ENCODE results near the gene MACROD1.

The MACROD1 gene

DNA sequence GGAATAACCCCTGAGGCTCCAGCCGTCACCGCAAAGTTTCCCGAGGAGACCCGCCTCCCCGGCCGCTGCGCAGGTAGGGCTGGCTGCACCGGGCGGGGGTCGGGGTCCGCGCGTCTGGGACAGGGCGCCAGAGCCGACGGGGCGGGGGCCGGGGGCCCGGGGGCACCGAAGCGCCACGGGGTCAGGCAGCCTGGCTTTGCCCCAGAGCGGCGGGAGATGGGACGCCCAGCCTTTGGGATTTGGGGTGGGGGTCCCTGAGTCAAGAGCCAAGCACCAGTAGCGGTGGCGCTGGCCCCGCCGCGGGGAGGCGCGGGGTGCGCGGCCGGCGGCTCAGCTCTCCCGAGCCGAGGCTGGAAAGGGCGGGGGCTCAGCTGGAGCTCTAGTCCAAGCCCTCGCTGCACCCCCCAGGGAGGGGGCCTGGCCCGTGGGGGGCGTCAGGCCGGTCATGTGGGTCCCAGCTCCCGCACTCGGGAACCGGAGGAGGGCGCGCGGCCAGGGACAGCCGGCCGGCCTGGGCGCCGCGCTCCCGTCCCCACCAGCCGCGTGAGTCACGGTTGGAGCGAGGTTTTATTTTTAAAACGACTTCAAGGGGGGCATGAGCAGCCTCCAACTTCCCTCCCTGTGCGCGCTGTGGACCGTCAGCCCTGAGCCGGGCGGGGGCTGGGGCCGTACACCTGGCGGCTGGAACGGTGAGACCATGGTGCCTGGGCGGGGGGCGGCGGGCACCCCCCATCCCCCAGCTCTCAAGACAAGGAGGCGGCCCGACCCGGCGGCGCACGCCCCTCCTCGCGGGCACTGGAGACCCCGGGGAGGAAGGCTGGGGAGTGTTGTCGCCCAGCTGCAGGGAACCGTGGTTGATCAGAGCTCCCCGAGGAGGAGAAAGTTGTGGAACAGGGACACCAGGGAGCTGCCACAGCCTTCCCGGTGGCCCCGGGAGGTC, 129.6 kb downstream of the MACROD1 start:
- Histone ChIP-seq H3K9ac (ENCODE audit: low read length) (no peak overlapping the region), H3K36me3 (ENCODE audit: control insufficient read depth, low read depth, low read length) (no peaks in the 10 kb centered on the region), H3K27ac (ENCODE audit: low read length) (no peak overlapping the region), H3K4me1 (ENCODE audit: control insufficient read depth, low read depth, low read length) (no peaks in the 10 kb centered on the region), H3K9me3 (ENCODE audit: control insufficient read depth, low read depth, low read length) (no peaks in the 10 kb centered on the region), H3K4me3 (ENCODE audit: low read length) (peak overlapping the region; percentile 51), H3K27me3 (ENCODE audit: control insufficient read depth, insufficient read depth, low read length) (peaks cover 96% of the 10 kb centered on the region)

DNA sequence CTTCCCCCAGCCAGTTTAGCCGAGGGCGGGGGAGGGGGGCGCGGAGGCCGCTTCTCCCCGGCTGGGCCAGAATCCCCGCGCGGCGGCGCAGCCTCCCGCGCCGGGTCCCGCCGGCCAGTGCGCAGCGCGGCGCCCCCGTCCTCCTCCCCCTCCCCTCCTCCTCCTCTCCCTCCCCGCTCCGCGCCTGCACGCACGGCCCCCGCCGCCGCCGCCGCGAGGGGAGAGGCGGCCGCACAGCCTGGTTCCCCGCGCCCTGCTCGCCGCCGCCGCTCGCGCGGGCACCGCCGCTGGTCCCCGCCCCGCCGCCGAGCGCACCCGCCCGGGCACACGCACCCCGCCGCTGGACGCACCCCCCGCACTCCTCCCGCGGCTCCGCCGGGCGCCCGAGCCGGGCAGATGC, 130.3 kb downstream of the MACROD1 start, which contains the start of gene FLRT1:
FLRT1 (plus strand) TSS at position 356 of the 400 bp plus-strand sequence. CDS start 80,337 bp downstream, outside the sequence.
- Histone ChIP-seq H3K9ac (ENCODE audit: low read length) (no peak within 1 kb of the TSS), H3K4me1 (ENCODE audit: control insufficient read depth, low read depth, low read length) (no peaks in the 10 kb centered on the region), H3K9me3 (ENCODE audit: control insufficient read depth, low read depth, low read length) (no peaks in the 10 kb centered on the region), H3K36me3 (ENCODE audit: control insufficient read depth, low read depth, low read length) (no peaks in the 10 kb centered on the region), H3K4me3 (ENCODE audit: low read length) (peak within 1 kb of the TSS; percentile 51), H3K27ac (ENCODE audit: low read length) (no peak within 1 kb of the TSS), H3K27me3 (ENCODE audit: control insufficient read depth, insufficient read depth, low read length) (peaks cover 96% of the 10 kb centered on the region)

DNA sequence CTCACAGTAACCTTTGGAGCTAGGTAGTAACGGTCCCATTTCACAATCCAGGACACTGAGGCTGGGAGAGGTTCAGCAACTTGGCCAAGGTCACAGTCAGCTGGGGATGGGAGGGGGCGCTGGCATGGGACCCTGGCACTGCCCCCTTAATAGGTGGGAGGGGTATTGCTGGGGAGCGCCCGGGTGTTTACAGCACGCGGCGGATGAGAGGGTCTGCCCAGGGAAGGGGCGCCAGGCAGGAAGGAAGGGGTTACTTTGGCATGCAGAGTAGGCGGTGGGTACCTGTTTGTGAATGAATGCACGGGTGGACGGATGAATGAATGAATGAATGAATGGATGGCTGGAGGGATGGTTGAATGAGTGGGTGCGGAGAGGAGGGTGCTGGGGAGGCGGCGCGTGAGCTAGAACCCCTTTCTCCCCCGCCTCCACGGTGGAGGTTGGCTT, 130.8 kb downstream of the MACROD1 start:
- peaks cover 96% of the 10 kb centered on the region for H3K27me3 ChIP-seq (ENCODE audit: control insufficient read depth, insufficient read depth, low read length)
- no peak overlapping the region for H3K4me3 ChIP-seq (ENCODE audit: low read length)
- no peak overlapping the region for H3K27ac ChIP-seq (ENCODE audit: low read length)
- H3K9me3 ChIP-seq (ENCODE audit: control insufficient read depth, low read depth, low read length), result no peaks in the 10 kb centered on the region
- H3K4me1 ChIP-seq (ENCODE audit: control insufficient read depth, low read depth, low read length), result no peaks in the 10 kb centered on the region
- no peak overlapping the region for H3K9ac ChIP-seq (ENCODE audit: low read length)
- H3K36me3 ChIP-seq (ENCODE audit: control insufficient read depth, low read depth, low read length), result no peaks in the 10 kb centered on the region

DNA sequence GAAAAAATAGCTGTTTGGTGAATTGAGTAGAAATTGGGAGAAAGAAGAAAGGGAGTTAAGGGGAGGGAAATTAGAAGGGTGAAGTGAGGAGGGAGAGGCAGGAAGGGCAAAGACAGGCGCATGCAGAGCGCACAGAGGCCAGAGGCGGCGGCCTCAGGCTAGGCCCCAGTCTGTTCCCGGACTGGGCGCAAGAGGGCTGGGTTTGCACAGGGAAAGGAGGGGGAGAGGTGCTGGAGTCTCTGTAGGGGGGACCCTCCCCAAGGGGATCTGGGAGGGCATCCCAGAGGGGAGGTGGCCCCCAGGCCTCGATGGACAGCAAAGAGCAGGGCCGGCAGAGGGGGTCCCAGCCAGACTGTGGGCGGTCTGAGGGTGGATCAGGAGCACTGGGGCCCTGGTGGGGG, 131.5 kb downstream of the MACROD1 start:
- Histone ChIP-seq H3K4me3 (ENCODE audit: low read length) (no peak overlapping the region), H3K27ac (ENCODE audit: low read length) (no peak overlapping the region), H3K4me1 (ENCODE audit: control insufficient read depth, low read depth, low read length) (peaks cover 3% of the 10 kb centered on the region), H3K36me3 (ENCODE audit: control insufficient read depth, low read depth, low read length) (no peaks in the 10 kb centered on the region), H3K9me3 (ENCODE audit: control insufficient read depth, low read depth, low read length) (no peaks in the 10 kb centered on the region), H3K27me3 (ENCODE audit: control insufficient read depth, insufficient read depth, low read length) (peaks cover 96% of the 10 kb centered on the region), H3K9ac (ENCODE audit: low read length) (no peak overlapping the region)

DNA sequence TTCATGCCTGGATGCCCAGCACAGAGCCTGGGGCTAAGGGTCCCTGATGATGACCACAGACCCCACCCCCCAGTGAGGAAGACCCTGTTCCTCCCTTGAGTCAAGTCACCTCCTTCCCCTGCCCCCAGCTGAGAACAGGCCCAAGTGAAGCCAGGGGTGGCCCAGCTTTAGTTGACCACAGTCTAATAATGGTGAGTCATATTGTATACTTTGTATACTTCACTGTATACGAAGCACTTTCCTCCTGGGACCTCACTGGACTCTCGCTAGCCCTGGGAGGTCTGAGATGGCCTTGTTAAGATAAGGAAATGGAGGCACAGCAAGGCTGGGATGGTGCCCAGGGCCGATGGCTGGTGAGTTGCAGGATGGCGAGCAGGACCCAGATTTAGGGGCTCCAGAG, 133.9 kb downstream of the MACROD1 start:
- peaks cover 19% of the 10 kb centered on the region for H3K4me1 ChIP-seq (ENCODE audit: control insufficient read depth, low read depth, low read length)
- no peak overlapping the region for H3K4me3 ChIP-seq (ENCODE audit: low read length)
- H3K36me3 ChIP-seq (ENCODE audit: control insufficient read depth, low read depth, low read length), result no peaks in the 10 kb centered on the region
- no peaks in the 10 kb centered on the region for H3K9me3 ChIP-seq (ENCODE audit: control insufficient read depth, low read depth, low read length)
- H3K27ac ChIP-seq (ENCODE audit: low read length), result no peak overlapping the region
- H3K27me3 ChIP-seq (ENCODE audit: control insufficient read depth, insufficient read depth, low read length), result peaks cover 88% of the 10 kb centered on the region
- H3K9ac ChIP-seq (ENCODE audit: low read length), result no peak overlapping the region

DNA sequence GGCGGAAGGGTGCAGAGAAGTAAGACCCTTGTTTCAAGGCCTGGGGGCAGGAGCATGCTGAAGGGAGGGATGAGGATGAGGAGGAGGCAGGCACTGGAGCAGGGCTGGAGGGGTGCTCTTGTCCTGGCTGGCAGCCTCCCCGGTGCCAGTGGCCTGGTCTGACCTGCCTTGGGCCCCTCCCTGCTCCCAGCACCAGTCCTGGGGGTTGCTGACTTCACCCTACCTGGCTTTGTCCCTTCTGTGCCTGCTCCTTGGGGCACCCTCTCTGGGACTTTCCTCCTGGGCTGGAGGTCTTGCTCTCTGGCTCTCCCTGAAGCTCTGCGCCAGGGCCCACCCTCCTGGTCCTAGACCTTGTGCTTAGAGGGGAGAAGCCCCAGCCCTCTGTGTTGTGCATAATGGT, 134.9 kb downstream of the MACROD1 start:
- no peak overlapping the region for H3K27ac ChIP-seq (ENCODE audit: low read length)
- H3K9ac ChIP-seq (ENCODE audit: low read length), result no peak overlapping the region
- no peak overlapping the region for H3K4me3 ChIP-seq (ENCODE audit: low read length)
- H3K36me3 ChIP-seq (ENCODE audit: control insufficient read depth, low read depth, low read length), result no peaks in the 10 kb centered on the region
- peaks cover 79% of the 10 kb centered on the region for H3K27me3 ChIP-seq (ENCODE audit: control insufficient read depth, insufficient read depth, low read length)
- peaks cover 23% of the 10 kb centered on the region for H3K4me1 ChIP-seq (ENCODE audit: control insufficient read depth, low read depth, low read length)
- no peaks in the 10 kb centered on the region for H3K9me3 ChIP-seq (ENCODE audit: control insufficient read depth, low read depth, low read length)

DNA sequence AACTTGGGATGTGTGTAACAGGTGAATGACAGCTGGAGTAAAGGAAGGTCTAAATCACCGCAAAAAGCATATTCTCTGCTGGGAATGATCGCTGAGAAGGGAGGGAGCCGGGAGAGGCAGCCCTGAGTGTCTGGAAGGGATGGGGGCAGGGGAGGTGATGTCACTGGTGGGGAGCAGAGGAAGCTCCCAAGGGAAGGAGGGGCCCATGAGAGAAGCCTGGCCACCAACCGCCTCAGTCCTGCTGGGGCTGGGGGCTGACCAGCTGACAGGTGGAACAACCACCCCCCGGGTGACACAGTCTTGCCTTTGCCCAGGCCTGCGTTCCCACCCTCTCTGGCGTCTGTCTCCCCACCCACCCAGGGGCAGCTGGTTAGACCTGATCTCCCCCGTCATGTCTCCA, 136.1 kb downstream of the MACROD1 start:
- Histone ChIP-seq H3K9ac (ENCODE audit: low read length) (no peak overlapping the region), H3K9me3 (ENCODE audit: control insufficient read depth, low read depth, low read length) (no peaks in the 10 kb centered on the region), H3K4me1 (ENCODE audit: control insufficient read depth, low read depth, low read length) (peaks cover 23% of the 10 kb centered on the region), H3K36me3 (ENCODE audit: control insufficient read depth, low read depth, low read length) (no peaks in the 10 kb centered on the region), H3K27ac (ENCODE audit: low read length) (no peak overlapping the region), H3K4me3 (ENCODE audit: low read length) (no peak overlapping the region), H3K27me3 (ENCODE audit: control insufficient read depth, insufficient read depth, low read length) (peaks cover 71% of the 10 kb centered on the region)

DNA sequence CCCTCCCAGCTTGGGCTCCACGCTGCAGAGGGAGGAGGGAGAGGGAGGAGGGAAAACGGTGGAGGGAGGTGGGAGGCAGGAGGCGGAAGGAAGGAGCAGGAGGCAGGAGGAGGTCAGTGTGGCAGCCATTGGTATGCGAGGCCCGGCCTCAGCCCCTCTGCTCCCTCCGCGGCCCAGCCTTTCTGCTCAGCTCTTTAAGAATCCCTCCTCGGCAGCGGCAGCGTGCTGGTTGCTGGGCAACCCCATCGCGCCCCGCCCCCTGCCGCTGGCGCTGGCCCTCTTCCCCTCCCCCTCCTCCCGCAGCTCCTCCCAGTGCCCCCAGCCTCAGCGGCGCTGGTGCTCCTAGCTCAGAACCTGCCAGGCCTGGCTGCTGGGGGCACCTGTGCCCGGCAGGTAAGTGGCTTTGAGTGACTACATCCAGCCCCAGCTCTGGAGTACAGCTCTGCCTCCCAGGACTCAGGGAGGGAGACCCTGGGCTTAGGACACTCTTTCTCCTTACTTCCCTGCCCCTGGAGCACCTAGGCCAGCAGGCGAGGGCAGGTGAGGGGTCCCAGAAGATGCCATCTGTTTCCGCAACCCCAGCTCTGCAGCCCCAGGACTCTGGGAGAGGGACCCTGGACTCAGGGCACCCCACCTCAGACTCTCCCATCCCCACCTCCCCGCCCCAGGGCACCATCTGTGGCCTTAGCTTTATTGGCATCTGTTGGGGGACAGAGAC, 137.4 kb downstream of the MACROD1 start:
- Histone ChIP-seq H3K9ac (ENCODE audit: low read length) (no peak overlapping the region), H3K4me3 (ENCODE audit: low read length) (no peak overlapping the region), H3K4me1 (ENCODE audit: control insufficient read depth, low read depth, low read length) (peaks cover 34% of the 10 kb centered on the region), H3K27me3 (ENCODE audit: control insufficient read depth, insufficient read depth, low read length) (peaks cover 58% of the 10 kb centered on the region), H3K9me3 (ENCODE audit: control insufficient read depth, low read depth, low read length) (no peaks in the 10 kb centered on the region), H3K27ac (ENCODE audit: low read length) (no peak overlapping the region), H3K36me3 (ENCODE audit: control insufficient read depth, low read depth, low read length) (no peaks in the 10 kb centered on the region)

DNA sequence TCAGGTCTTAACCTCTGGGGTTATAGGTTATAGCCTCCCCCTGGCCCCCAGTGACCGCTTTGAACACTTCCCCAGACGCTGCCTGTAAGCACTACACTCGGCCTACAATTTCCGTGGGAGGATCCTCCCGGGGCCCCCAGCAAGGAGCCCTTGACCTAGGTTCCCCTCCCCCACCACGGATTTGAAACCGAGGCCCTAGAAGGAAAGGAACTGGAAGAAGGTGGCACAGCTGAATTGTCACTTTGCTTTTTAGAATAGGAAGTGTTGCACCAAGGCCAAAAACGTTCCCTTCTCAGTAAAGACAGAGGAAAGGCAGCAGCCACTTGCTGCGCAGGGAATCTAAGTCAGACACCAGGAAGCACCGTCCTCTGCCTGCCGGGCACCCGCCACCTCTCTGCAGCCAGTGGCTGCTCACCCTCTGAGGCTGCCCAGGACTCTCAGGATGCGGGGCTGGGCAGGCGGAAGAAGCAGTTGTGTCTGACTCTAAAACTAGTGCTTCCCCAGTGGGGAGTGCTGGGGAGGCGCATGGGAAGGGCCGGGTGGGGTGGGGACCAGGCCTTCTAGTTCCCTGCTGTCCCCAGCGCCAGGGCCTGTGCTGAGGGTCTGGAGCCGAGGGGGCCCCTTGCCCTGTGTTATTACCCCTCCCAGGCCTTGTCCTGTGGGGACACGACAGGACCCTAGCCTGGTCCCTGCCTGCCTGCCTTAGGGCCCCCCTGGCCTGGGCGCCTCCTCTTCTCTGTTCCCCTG, 138.1 kb downstream of the MACROD1 start:
- Histone ChIP-seq H3K9me3 (ENCODE audit: control insufficient read depth, low read depth, low read length) (no peaks in the 10 kb centered on the region), H3K27ac (ENCODE audit: low read length) (no peak overlapping the region), H3K9ac (ENCODE audit: low read length) (no peak overlapping the region), H3K4me1 (ENCODE audit: control insufficient read depth, low read depth, low read length) (peaks cover 34% of the 10 kb centered on the region), H3K27me3 (ENCODE audit: control insufficient read depth, insufficient read depth, low read length) (peaks cover 51% of the 10 kb centered on the region), H3K4me3 (ENCODE audit: low read length) (no peak overlapping the region), H3K36me3 (ENCODE audit: control insufficient read depth, low read depth, low read length) (no peaks in the 10 kb centered on the region)

DNA sequence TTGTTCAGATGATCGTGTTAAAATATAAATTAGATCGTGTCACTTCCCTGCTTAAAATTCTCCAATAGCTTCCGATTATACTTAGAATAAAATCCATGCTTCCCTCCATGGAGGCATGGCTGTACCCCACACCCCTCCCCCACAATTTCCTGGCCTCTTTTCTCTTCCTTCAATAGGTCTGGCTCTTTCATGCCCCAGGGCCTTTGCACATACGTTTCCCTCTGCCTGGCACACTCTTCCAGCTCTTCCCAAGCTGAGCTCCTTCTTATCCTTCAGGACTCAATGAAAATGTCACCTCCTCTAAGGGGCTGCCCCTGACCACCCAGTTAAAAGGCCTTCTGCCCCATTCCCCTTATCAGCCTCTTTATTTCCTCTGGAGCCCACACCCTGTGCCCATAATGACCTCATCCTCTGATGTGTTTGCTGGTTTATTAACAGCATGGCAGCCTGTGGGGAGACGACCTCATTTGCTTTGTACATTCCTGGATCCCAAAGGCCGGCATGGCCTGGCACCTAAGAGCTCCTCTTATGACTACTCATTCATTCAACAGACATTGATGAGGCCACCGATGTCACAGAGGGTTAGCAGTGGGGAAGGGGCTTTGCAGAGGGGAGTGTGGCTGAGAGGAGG, 139.2 kb downstream of the MACROD1 start:
- Histone ChIP-seq H3K9me3 (ENCODE audit: control insufficient read depth, low read depth, low read length) (no peaks in the 10 kb centered on the region), H3K27me3 (ENCODE audit: control insufficient read depth, insufficient read depth, low read length) (peaks cover 40% of the 10 kb centered on the region), H3K4me1 (ENCODE audit: control insufficient read depth, low read depth, low read length) (peaks cover 40% of the 10 kb centered on the region), H3K27ac (ENCODE audit: low read length) (no peak overlapping the region), H3K36me3 (ENCODE audit: control insufficient read depth, low read depth, low read length) (no peaks in the 10 kb centered on the region), H3K4me3 (ENCODE audit: low read length) (no peak overlapping the region), H3K9ac (ENCODE audit: low read length) (no peak overlapping the region)

DNA sequence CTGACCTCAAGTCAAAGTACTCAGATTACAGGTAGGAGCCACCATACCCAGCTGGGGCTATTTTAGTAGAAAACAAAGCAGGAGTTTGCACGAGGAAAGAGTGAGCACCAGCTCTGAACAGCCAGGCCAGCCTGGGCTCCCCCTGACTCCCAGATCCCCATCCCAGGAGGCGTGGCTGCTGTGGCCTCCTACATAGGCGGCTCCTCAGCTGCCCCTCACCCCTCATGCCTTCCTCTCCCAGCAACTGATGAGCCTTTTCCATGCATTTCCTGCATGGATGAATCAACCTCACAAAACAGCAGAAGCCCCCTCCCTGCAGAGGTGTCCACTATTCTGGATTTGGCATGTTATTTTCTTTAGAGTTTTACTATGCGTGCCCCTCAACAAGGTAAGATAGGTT, 140.7 kb downstream of the MACROD1 start:
- H3K27me3 ChIP-seq (ENCODE audit: control insufficient read depth, insufficient read depth, low read length), result peaks cover 32% of the 10 kb centered on the region
- H3K36me3 ChIP-seq (ENCODE audit: control insufficient read depth, low read depth, low read length), result no peaks in the 10 kb centered on the region
- no peak overlapping the region for H3K9ac ChIP-seq (ENCODE audit: low read length)
- peaks cover 47% of the 10 kb centered on the region for H3K4me1 ChIP-seq (ENCODE audit: control insufficient read depth, low read depth, low read length)
- no peak overlapping the region for H3K27ac ChIP-seq (ENCODE audit: low read length)
- no peaks in the 10 kb centered on the region for H3K9me3 ChIP-seq (ENCODE audit: control insufficient read depth, low read depth, low read length)
- H3K4me3 ChIP-seq (ENCODE audit: low read length), result no peak overlapping the region

Measured in iPS-18a (cell line).